Stimulated activated CD4-positive, alpha-beta T cell treated with anti-CD3 and anti-CD28 coated beads, Interleukin-1b, Interleukin-23, amount 100 ng/mL, for 1 hour (primary cell): ENCODE data around the gene HMCN1.
"Not testable (repeated sequence)": the region's sequence is repeated elsewhere in the genome, so short reads cannot be mapped to it uniquely, and the experiment has no call there.

ENCODE experiments used
- DNase-seq, 2 donors: peaks; one replicate each; pipeline ENCODE4 v3.0.0-alpha.2; 2020; ENCODE audit warnings: low read depth in 2 of 2

HMCN1 gene

DNA sequence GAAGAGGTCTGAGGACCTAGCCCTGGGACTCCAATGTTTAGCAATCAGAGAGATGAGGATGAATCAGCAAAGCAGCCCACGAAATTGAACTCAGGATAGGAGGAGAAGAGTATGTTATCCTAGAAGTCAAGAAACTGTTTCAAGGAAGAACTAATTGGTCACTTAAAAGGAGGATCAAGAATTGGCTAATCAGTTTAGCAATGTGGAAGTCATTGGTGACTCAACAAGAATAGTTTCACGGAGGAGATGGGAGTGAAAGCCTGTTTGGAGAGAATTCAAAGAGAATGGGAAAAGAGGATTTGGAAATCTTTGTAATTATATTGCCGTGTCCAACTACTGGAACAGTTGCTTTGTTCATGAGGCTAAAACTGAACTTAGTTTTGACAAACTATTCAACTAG, 7.4 kb downstream of the HMCN1 start:
- no peak for DNase-seq

DNA sequence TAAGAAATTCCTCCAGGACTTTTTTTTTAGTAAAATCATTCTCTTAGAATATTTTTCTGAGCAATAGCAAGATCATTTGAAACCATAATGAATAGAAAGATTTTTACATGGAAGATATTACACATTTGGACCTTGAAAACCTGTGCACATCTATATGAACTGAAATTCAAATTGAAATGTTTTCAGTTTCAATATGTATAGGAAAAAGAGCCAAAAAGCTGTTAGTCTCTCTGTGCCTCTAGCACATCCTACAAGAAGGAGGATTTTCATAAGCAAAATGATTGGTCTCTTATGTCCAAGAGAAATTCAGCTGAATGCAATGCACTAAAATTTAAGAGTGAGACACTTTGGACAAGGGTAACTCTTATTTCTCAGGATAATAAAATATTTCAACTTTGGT, 8.2 kb downstream of the HMCN1 start:
- DNase-seq, result no peak

DNA sequence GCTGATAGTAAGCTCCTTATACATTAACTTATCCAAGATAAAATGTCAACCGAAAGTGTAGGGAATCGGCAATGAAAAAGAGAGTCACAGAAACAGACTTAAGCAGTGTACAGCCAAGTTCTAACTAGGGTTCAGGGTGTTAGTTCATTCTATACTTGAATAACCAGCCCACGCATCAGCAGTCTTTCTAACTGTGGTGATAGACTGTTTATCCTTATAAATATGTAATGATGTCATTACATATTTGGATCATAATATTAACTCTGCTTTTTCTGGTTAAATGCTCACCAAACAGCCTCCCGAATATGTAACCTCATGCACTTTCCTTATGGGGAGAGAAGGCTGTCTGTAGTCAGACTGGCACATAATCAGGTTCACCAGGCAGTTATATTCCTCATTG, 11.0 kb downstream of the HMCN1 start:
- no peak for DNase-seq

DNA sequence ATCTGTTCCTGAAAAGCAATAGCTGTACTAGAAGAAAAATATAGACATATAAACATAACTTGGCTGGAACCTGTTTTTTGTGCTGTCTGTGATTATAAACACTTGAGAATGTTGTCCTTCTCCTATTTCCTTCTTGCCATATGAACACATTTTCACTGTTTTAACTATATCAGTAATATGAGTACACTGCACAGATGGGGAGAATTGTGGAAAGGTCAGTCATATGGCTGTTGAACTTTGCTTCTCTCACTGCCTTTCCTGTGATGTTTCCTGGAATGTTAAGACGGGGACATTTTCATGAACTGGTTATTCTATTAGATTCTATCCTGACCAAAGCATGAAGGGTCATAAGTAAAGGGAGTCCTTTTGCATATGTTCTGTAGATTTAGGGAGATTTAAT, 24.9 kb downstream of the HMCN1 start:
- DNase-seq, result no peak

DNA sequence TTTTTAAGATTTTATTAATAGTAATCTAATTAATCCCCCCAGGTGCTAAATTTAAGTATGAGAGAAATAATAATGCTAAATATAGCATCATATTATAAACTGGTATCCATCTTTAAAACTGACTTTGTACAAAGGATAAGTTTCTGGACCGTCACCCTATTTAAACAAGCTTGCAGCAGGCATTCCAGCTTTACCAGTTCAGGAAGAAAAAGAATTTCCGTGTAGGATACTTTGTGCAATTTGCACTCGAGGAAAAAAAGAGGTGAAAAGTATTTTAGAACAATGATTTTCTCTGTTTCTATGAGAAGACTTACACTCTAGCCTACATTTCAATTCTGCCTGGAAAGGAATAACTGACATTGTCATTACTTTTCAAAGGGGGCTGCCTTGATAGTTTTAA, 27.6 kb downstream of the HMCN1 start:
- DNase-seq, result no peak

DNA sequence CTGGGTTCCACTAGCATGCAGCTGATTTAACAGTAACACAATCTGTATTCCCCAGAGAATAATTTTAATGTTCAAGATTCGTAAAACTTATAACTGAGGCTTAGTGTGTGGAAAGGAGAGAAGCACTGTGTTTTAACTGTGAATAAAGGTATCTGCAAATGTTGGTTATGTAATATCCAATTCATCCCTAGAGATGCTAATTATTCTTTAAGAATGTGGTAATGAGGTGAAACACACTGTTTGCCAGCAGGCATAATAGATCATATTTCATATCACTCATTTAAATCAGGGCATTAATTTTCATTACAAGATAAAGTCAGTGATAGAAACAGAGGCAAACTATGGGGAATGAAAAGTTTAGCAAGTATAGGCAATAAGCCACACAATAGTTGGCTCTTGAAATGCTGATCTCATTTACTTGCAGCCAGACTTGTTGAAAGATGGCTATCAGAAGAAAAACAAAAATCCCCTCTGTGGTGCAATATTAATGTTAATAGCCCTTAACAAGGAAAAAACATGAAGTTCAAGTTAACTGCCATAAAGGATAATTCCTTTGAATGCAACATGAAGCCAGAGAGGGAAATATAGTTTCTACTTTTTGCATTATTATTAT, 33.4 kb downstream of the HMCN1 start:
- no peak for DNase-seq

DNA sequence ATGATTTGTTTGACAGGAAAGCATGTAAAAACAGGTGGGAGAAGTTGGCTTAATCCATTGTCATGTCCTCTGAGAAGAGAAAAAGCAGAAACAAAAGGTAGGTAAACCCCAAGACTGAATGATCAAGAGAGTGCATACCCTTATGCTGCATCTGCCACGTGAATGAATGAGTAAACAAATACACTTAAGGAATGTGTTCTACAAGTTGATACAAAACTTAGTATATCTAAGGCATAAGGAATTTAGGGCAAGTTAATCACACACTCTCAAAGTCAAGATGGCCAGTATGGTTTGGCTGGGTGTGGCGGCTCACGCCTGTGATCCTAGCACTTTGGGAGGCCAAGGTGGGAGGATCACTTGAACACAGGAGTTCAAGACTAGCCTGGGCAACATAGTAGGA, 34.2 kb downstream of the HMCN1 start:
- no peak for DNase-seq

DNA sequence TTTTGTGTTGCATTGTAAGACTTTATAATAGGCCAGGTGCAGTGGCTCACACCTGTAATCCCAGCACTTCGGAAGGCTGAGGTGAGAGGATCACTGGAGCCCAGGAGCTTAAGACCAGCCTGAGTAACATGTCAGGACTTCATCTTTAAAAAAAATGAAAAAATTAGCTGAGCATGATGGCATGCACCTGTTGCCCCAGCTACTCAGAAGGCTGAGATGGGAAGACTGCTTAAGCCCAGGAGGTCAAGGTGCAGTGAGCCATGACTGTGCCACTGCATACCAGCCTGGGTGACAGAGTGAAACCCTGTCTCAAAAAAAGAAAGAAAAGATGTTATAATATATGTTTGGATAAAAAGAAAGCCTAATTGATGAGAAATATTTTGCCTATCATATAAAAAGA, 34.9 kb downstream of the HMCN1 start:
- DNase-seq, result no peak

DNA sequence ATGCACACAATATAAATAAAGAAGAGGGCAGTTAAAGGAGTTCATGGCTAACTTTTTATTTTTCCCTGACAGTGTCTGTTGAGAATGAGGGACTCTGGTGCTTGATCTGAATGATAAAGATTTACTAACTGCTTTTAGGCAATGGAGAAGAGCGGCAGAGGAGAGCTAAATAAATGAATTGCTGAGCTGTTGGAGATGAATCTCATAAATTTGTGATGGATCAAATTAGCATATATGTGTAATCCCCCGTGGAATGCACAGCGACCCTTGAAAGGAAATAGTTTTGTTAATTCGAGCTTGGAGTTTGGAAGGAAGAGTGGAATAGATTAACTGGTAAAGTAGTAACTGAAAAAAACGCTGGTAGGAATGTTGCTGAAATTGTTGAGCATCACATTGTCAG, 40.2 kb downstream of the HMCN1 start:
- DNase-seq, result no peak

DNA sequence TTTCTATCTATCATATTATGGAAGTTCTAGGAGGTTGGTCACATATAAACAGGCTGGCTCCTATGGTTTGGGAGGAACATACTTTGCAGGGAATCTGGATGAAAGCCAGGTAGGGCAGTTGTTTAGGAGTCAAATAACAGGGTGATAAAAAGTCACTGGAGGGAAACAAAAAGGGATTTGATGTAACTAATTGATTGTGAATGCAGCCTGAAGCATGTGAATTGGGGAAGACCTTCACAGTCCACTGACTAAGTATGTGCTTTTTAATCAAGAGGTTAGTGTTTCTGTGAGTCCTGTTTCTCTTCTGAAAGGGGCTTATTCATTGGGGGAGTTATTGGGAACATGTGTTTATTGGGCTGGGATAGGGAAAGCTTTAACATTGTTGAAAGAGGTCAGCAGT, 41.3 kb downstream of the HMCN1 start:
- DNase-seq, result no peak

DNA sequence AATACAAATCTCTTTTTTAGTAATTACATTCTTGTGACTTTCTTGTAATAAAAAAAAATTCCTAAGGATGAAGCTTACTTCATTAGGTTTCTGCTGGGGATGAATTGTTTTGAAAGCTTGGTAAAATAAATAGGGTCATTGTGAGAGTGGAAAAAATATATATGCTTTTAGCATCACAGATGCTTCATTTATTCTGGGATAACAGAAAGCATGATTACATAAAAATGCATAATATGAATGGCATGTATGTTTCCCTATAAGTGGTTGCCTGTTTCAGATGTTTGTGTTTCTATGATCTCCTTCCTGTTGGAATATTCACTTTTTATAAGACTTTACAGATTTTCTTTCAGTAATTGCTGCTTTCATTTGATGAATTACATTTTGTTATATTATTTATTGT, 42.3 kb downstream of the HMCN1 start:
- DNase-seq, result no peak

DNA sequence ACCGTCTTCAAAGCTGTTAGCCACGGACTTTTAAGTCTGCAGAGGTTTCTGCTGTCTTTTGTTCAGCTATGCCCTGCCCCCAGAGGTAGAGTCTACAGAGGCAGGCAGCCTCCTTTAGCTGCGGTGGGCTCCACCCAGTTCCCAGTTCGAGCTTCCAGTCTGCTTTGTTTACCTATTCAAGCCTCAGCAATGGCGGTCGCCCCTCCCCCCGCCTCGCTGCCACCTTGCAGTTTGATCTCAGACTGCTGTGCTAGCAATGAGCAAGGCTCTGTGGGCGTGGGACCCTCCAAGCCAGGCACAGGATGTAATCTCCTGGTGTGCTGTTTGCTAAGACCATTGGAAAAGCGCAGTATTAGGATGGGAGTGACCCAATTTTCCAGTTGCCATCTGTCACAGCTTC, 49.7 kb downstream of the HMCN1 start:
- not testable (repeated sequence) for DNase-seq

DNA sequence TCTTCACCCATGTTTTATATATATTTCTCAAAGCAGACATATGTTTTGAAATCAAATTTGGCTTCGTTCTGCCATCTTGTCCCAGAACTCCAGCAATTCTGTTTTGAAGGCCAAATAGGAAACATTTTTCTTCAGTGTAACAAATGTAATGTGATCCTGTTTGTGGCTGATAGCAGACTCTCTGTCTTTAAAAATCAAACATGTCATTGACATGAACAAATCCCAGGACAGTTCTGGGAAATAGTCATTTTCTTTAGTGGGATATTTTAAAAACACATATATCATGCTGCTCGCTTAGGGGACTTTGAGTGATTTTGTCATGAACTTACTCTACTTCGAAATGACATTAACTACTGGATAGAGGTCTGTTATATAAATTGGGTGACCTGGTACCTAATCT, 51.4 kb downstream of the HMCN1 start:
- DNase-seq, result no peak

DNA sequence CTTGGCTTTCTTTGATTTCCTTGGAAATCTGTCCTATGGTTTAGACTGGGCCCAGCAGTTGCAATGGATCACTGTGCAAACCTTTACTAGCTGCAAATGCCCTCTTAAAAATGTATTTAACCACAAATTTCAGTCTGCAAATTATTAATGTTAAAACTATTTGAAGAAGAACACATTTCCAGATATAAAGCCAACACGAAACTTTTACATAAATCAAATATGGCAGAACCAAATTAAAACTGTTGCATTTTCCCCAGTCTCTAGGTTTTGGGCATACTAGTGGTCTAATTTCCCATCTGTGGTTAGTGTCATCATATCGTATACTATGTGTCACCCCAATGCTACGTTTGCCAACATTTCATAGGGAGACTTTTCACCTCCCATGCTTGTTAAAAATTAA, 52.3 kb downstream of the HMCN1 start:
- no peak for DNase-seq

DNA sequence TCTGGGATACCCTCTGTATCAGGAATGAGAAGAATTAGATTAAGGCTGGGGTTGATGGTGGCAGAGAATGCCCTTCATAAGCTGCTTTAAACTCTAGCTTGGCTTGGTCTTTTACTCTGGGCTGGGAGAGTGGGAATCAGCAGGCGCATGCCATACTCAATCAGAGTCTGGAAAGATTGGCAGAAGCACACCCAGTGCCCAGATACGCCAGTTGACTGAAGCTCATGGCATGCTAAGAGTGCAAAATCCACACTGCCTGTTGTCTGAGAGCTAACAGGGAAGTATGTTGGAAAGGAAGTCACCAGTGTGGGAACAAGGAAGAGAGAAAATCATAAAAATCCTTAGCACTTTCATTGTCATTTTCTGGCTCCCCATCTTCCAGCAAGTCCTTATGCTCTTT, 53.0 kb downstream of the HMCN1 start:
- no peak for DNase-seq

DNA sequence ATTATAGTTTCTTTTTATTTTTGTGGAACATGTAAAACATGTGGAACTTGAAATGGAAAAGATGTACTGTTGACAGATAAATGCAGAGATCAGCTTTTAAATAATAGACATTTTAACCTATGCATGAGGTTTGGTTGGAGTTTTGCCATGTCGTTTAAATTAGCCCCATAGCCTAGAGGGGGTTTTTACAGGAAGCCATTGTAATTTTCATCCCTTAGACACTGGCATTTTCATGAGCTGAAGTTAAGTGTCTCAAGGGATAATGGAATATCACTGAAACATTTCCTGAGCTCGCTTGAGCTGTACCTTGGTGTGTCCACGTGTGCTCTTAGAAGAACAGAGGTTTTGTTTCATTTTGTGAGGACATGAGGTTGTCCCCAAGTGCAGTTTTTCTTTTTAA, 54.2 kb downstream of the HMCN1 start:
- no peak for DNase-seq

DNA sequence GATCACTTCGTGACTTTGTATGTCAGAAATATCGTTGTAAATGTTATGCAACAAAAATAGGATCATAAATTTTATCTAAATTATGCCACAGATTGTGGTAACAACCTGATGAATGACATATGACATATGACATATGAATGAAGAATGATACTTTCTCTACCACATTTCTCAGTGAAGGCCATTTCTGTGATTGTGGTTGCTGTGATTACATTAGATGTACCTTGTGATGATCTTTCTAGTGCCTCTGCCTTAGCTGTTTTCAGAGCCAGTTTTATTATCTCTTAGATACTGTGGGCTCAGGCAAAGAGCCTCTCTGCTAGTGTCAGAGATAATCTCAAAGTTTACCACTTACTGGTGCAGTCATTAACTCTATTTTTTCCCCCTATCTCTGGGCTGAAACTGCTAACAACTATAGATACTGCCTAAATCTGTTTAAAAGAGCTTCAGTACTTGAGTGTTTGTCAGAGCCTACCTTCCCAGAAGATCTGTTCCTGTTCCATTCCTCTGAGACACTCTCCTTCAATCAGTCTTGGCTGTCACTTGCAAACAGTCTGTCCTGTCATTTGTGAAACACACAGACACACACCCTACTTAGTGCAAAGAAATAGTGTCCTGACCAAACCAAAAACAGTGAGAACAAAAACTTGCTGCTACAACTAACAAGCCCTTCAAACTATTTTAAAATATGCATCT, 55.5 kb downstream of the HMCN1 start:
- no peak for DNase-seq

DNA sequence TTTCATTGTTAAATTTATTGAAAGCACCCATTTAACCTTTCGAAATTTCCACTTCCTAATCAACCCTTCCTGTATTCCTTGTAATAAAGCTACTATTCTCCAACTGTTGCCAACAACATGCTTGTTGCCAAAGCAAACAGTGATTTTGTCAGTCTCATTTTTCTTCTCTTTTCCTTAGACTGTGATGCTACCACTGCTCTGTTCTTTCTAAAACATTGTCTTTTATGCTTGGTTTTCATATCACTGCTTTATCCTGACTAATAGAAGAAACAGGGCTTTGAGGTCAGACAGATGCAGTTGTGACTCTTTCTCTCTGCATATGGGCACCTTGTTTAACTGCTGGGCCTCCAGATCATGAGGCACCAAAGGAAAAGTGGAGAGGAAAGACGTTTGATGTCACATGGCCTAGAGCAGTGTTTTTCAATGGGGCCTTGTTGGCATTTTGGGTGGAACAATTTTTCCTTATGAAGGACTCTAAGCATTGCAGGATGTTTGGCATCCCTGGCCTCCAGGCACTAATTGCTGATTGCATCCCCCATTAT, 56.1 kb downstream of the HMCN1 start:
- no peak for DNase-seq

DNA sequence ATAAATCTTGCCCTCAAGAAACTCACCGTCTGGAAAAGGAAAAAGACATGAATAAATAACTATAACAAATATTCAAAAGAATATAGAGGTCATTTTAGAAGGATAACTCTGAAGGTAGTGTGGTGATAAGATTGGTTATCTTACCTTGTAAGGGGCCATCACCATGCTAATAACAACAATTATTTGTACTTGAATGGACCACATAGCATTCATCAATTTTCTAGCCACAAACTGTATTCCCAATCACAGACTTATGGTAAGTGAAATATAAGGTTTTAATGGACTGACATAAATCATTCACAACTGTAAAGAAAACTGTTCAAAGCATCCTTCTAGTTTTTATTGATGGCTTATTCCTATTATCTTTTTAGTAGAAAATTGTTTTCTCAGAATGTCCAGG, 57.8 kb downstream of the HMCN1 start:
- no peak for DNase-seq

DNA sequence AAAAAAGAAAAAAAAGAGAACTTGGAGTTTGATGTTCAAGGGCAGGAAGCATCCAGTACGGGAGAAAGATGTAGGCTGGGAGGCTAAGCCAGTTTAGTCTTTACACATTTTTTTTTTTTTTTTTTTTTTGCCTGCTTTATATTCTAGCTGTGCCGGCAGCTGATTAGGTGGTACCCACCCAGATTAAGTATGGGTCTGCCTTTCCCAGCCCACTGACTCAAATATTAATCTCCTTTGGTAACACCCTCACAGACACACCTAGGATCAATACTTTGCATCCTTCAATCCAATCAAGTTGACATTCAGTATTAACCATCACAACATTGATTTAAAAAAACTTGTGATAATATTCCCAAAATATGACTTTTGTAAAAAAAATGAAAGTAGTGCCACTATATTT, 60.3 kb downstream of the HMCN1 start:
- DNase-seq, result not testable (repeated sequence)

DNA sequence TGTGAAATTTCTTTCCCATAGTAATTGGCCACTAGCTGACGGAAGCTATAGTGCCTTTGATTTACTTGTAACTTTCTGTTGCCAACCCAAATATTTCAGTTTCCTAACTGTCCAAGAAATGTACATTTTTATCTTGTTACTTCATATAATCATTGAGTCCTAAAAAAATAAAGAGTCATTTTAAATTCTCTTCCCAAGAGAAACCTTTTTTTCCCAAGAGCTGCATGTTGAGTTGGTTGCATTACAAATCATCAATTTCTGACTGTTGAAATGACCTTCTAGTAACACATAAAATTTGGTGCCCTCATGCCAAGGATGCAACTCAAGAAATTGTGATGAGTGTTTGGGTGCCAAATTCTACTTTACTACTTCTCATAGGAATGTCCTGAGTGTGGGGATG, 61.0 kb downstream of the HMCN1 start:
- DNase-seq, result no peak

DNA sequence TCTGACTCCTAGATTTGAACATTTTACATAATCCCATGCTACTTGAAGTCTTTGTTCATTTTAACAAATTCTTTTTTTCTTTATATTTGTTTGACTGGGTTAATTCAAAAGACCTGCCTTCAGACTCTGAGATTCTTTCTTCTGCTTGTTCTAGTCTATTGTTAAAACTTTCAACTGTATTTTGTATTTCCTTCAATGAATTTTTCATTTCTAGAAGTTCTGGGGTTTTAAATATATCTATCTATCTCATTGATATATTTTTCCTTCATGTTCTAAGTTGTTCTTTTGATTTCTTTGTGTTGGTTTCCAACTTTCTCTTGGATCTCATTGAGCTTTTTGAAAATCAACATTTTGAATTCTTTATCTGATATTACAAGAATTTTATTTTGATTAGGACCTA, 64.3 kb downstream of the HMCN1 start:
- no peak for DNase-seq

DNA sequence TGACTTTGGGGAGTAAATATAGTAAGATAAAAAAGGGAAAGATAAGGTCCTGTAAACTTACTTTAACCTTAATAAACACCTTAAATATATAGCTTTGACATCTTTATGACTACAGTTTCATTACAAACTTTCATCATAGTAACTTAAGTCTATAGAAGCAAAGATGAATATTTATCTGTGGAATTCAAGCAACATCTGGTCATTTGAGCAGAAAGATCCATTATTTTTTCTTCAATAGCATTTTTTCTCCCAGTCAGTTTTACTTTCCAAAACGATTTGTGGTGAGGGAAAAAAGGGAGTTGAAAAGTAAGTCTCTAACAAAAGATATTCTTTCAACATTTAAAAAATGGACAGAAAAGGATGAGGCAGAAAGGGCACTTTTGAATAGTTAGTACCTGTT, 69.0 kb downstream of the HMCN1 start:
- DNase-seq, result no peak

DNA sequence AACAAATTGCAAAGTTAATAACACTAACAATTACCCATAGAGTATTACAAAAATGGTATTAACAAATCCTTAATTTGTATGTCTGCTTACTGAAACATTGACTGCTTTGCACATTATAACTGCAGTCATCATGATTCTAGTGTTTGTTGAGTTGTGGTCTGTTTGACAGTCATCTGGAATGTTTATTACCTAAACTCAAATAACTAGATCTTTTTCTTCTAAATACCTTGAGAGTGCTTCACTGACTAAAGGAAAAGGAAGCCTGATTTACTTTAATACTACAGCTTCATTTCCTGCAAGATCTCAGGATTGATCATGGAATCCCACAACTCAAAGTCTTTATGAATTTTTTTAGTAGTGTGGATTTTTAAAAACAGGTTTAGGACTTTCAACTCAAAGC, 70.0 kb downstream of the HMCN1 start:
- DNase-seq, result no peak
